Activated CD8-positive, alpha-beta T cell treated with anti-CD3 and anti-CD28 coated beads for 36 hours (primary cell): ENCODE results near the gene CUBN. TPM values are rescaled to one million over a fixed set of nuclear protein-coding genes. Genes with fewer than 3 reads are reported as not detected.

Source experiments
- ATAC-seq: fragments of 200-7000 bp; cut with Tn5 transposase; one replicate; pipeline ENCODE4 v1.10.0; 2021; ENCODE audit warnings: mild to moderate bottlenecking, moderate library complexity
- CTCF ChIA-PET: fragments of 350-600 bp; sonication (Branson Sonifier 250); formaldehyde crosslinking; loops from one replicate; lab custom pipeline; 2021; ENCODE audit warnings: antibody characterized with exemption; lab: Charles Lee
- POLR2A ChIA-PET: fragments of 350-600 bp; sonication (Branson Sonifier 250); formaldehyde crosslinking; loops from one replicate; lab custom pipeline; 2021; ENCODE audit warnings: antibody characterized with exemption; lab: Charles Lee
- DNase-seq: peaks from one replicate; pipeline ENCODE4 v3.0.0-alpha.2; 2020
- H3K27ac Mint-ChIP-seq: one replicate; pipeline ENCODE4 v1.8.0; 2021; ENCODE audit warnings: mild to moderate bottlenecking, mixed read lengths
- H3K27me3 Mint-ChIP-seq: one replicate; pipeline ENCODE4 v1.8.0; 2021; ENCODE audit warnings: mixed read lengths
- H3K36me3 Mint-ChIP-seq: one replicate; pipeline ENCODE4 v1.8.0; 2021; ENCODE audit warnings: low read depth, mixed read lengths
- H3K4me1 Mint-ChIP-seq: one replicate; pipeline ENCODE4 v1.8.0; 2021; ENCODE audit warnings: low read depth, mixed read lengths
- H3K4me3 Mint-ChIP-seq: one replicate; pipeline ENCODE4 v1.8.0; 2021; ENCODE audit warnings: mild to moderate bottlenecking, moderate library complexity, mixed read lengths
- H3K9me3 Mint-ChIP-seq: one replicate; pipeline ENCODE4 v1.8.0; 2021; ENCODE audit warnings: mixed read lengths
- CTCF ChIP-seq: fragments of 200-600 bp; IDR thresholded peaks from one replicate; pipeline ENCODE4 v1.8.0; 2022; ENCODE audit warnings: antibody characterized with exemption, mild to moderate bottlenecking
- intact Hi-C: fragments of 100-400 bp; cut with micrococcal nuclease; formaldehyde crosslinking; loops from one replicate; pipeline ENCODE4 v1.10.0; 2022
- total RNA-seq, 2 experiments: library from RNA; stranded (reverse); gene quantifications; one replicate each; pipeline ENCODE4 v1.2.3, GENCODE V29; 2021

Gene CUBN
- total RNA-seq, 2 experiments from 2014 or later, result 0.38 to 0.65 TPM

GRCh38 chr10:16820018-16820417, 309.6 kb downstream of the CUBN start:
- H3K9me3 Mint-ChIP-seq, result peaks cover 10% of the 10 kb centered on the region
- no peak for DNase-seq
- no peak for TF ChIP-seq CTCF
- H3K4me1 Mint-ChIP-seq, result peaks cover 18% of the 10 kb centered on the region
- POLR2A ChIA-PET, result interaction anchor here (1.1 kb wide), 1 partner anchor 189 kb away, joined by 4 read pairs; no protein-coding TSS in a partner anchor
- no peak overlapping the region for H3K27ac Mint-ChIP-seq
- H3K27me3 Mint-ChIP-seq, result no peaks in the 10 kb centered on the region
- no peak for ATAC-seq
- CTCF ChIA-PET, result interaction anchor here (0.9 to 1.2 kb wide), 3 partner anchors 8 to 440 kb away, joined by 3 to 5 read pairs (median 4); no protein-coding TSS in a partner anchor
- peaks cover 6% of the 10 kb centered on the region for H3K36me3 Mint-ChIP-seq
- no peak overlapping the region for H3K4me3 Mint-ChIP-seq
- intact Hi-C loops, result no loop called here

GRCh38 chr10:16819436-16819835, 310.2 kb downstream of the CUBN start:
- H3K4me3 Mint-ChIP-seq, result no peak overlapping the region
- CTCF ChIA-PET, result interaction anchor here (0.9 to 1.2 kb wide), 3 partner anchors 8 to 441 kb away, joined by 3 to 5 read pairs (median 4); no protein-coding TSS in a partner anchor
- intact Hi-C loops, result loop anchor here (10.0 kb wide), 1 partner anchor 1835 kb away; the partner anchor contains the start of genes ARL5B and NSUN6
- no peak for TF ChIP-seq CTCF
- H3K27me3 Mint-ChIP-seq, result no peaks in the 10 kb centered on the region
- H3K4me1 Mint-ChIP-seq, result peaks cover 22% of the 10 kb centered on the region
- no peak for DNase-seq
- POLR2A ChIA-PET, result interaction anchor here (1.1 kb wide), 1 partner anchor 190 kb away, joined by 4 read pairs; no protein-coding TSS in a partner anchor
- no peak overlapping the region for H3K27ac Mint-ChIP-seq
- no peak for ATAC-seq
- H3K36me3 Mint-ChIP-seq, result peaks cover 6% of the 10 kb centered on the region
- peaks cover 10% of the 10 kb centered on the region for H3K9me3 Mint-ChIP-seq

GRCh38 chr10:16819026-16819425, 310.6 kb downstream of the CUBN start:
- ChIA-PET CTCF (interaction anchor here (0.9 kb wide), 1 partner anchor 9 kb away, joined by 4 read pairs; no protein-coding TSS in a partner anchor), POLR2A (no interaction called here)
- H3K4me3 Mint-ChIP-seq, result no peak overlapping the region

GRCh38 chr10:16817125-16818019, 312.2 kb downstream of the CUBN start, which contains the start of gene RSU1:
RSU1 (minus strand) TSS chr10:16817424; CDS start chr10:16817081, 343 bp downstream.
- DNase-seq (peak; percentile 100), ATAC-seq (peak; percentile 98)
- Mint-ChIP-seq H3K4me1 (peaks cover 26% of the 10 kb centered on the region), H3K27me3 (no peaks in the 10 kb centered on the region), H3K4me3 (peak within 1 kb of the TSS; percentile 85), H3K36me3 (peaks cover 9% of the 10 kb centered on the region), H3K9me3 (peaks cover 8% of the 10 kb centered on the region), H3K27ac (peak within 1 kb of the TSS; percentile 92)
- no peak for TF ChIP-seq CTCF
- intact Hi-C loops, result loop anchor here (2.0 to 10.0 kb wide), 2 partner anchors 209 to 1837 kb away; partner anchors contain the start of genes ARL5B and NSUN6
- ChIA-PET POLR2A (interaction anchor here (0.6 to 2.2 kb wide), 10 partner anchors 10 to 439 kb away, joined by 3 to 15 read pairs (median 4); no protein-coding TSS in a partner anchor), CTCF (interaction anchor here (1.2 to 1.8 kb wide), 5 partner anchors 10 to 441 kb away, joined by 4 to 7 read pairs (median 6); no protein-coding TSS in a partner anchor)

More at GRCh38 chr10:16819026-16819425, 310.6 kb downstream of the CUBN start:
- no peak for TF ChIP-seq CTCF
- no peak overlapping the region for H3K27ac Mint-ChIP-seq
- DNase-seq (no peak), ATAC-seq (no peak)
- H3K9me3 Mint-ChIP-seq, result peaks cover 10% of the 10 kb centered on the region
- intact Hi-C loops, result loop anchor here (10.0 kb wide), 1 partner anchor 1836 kb away; the partner anchor contains the start of genes ARL5B and NSUN6
- H3K27me3 Mint-ChIP-seq, result no peaks in the 10 kb centered on the region
- H3K4me1 Mint-ChIP-seq, result peaks cover 22% of the 10 kb centered on the region
- peaks cover 6% of the 10 kb centered on the region for H3K36me3 Mint-ChIP-seq
